Muscle of leg (tissue), 11 donors: Measurements from ENCODE around the gene KLK14. TPM values are rescaled to one million over a fixed set of nuclear protein-coding genes. Genes with fewer than 3 reads are reported as not detected.
A peak's percentile ranks its signal among the peaks of the same experiment; 100 is the strongest.

ENCODE experiments used
- DNase-seq: peaks from one replicate; pipeline ENCODE4 v3.0.0; 2013
- H3K27ac ChIP-seq: one replicate; pipeline ENCODE4 v1.5.1; 2013; ENCODE audit warnings: mild to moderate bottlenecking, low read length, control low read depth
- H3K27me3 ChIP-seq: one replicate; pipeline ENCODE4 v1.6.1; 2013; ENCODE audit warnings: low read length; ENCODE audit not compliant: control insufficient read depth, insufficient read depth
- H3K36me3 ChIP-seq: one replicate; pipeline ENCODE4 v1.6.1; 2013; ENCODE audit warnings: low read length; ENCODE audit not compliant: control insufficient read depth, insufficient read depth
- H3K4me1 ChIP-seq: one replicate; pipeline ENCODE4 v1.6.1; 2013; ENCODE audit warnings: low read length; ENCODE audit not compliant: control insufficient read depth, insufficient read depth
- H3K4me3 ChIP-seq: one replicate; pipeline ENCODE4 v1.5.1; 2013; ENCODE audit warnings: low read length, control low read depth
- H3K9me3 ChIP-seq: replicated peaks from 2 replicates; pipeline ENCODE4 v1.6.1; 2013; ENCODE audit warnings: low read depth, low read length; ENCODE audit not compliant: control insufficient read depth
- WGBS: methylation state at CpG from one replicate; pipeline ENCODE4 v1.1.5; 2013; ENCODE audit warnings: missing lambda C conversion rate; ENCODE audit not compliant: insufficient coverage; 5-methylcytosine and 5-hydroxymethylcytosine counted together
- polyA plus RNA-seq, 8 donors: library from polyadenylated mRNA; unstranded; fragments of 120-200 nt; gene quantifications; one replicate each; pipeline versions ENCODE4 v1.2.1 to v1.2.3, GENCODE V29; 2013; ENCODE audit warnings: inconsistent platforms in 1 of 8, low replicate concordance in 1 of 8; ENCODE audit not compliant: insufficient read length in 8 of 8, insufficient read depth in 1 of 8
- total RNA-seq: library from RNA; stranded (reverse); fragments of 120-200 nt; gene quantifications from one replicate; pipeline ENCODE4 v1.2.4, GENCODE V29; 2013

KLK14 gene
- total and polyA plus RNA-seq, 9 donors: 0.28 to 0.52 (median 0.34) TPM; not detected in 4

DNA sequence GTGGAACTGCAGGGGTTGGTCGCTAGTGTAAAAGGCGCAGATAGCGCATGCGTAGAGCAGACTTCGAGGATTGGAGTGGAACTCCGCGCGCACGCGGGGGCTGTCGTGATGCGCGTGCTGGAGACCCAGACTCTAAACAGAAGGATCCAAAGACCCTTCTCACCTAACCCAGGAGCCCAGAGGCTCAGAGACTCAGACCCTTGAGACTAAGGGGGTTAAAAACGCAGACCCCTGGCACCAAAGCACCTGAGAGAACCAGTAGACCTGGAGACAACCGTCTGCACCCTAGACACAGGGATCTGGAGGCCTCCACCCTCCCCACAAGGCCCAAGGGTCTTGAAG is 26.1 kb upstream of the KLK14 start:
- no peak overlapping the region for H3K27ac ChIP-seq
- 17% methylated on average over 2 of the region's 15 CpGs for WGBS
- DNase-seq: no peak
- H3K27me3 ChIP-seq: peaks cover 7% of the 10 kb centered on the region
- peaks cover 9% of the 10 kb centered on the region for H3K36me3 ChIP-seq
- no peaks in the 10 kb centered on the region for H3K9me3 ChIP-seq
- peaks cover 16% of the 10 kb centered on the region for H3K4me1 ChIP-seq
- H3K4me3 ChIP-seq: peak overlapping the region; percentile 90

GRCh38 chr19:51108066-51108804 is 25.5 kb upstream of the KLK14 start, which contains the start of gene CTU1:
Gene CTU1, minus strand, starts transcription at chr19:51108409. Its CDS starts 3,840 bp downstream, at chr19:51104569.
- H3K4me1 ChIP-seq: peaks cover 16% of the 10 kb centered on the region
- peaks cover 12% of the 10 kb centered on the region for H3K36me3 ChIP-seq
- H3K27me3 ChIP-seq: peaks cover 7% of the 10 kb centered on the region
- peak within 1 kb of the TSS; percentile 90 for H3K4me3 ChIP-seq
- DNase-seq: peak; percentile 100
- peak within 1 kb of the TSS; percentile 75 for H3K27ac ChIP-seq
- H3K9me3 ChIP-seq: no peaks in the 10 kb centered on the region
- 0% methylated on average over 37 of the region's 43 CpGs for WGBS

DNA sequence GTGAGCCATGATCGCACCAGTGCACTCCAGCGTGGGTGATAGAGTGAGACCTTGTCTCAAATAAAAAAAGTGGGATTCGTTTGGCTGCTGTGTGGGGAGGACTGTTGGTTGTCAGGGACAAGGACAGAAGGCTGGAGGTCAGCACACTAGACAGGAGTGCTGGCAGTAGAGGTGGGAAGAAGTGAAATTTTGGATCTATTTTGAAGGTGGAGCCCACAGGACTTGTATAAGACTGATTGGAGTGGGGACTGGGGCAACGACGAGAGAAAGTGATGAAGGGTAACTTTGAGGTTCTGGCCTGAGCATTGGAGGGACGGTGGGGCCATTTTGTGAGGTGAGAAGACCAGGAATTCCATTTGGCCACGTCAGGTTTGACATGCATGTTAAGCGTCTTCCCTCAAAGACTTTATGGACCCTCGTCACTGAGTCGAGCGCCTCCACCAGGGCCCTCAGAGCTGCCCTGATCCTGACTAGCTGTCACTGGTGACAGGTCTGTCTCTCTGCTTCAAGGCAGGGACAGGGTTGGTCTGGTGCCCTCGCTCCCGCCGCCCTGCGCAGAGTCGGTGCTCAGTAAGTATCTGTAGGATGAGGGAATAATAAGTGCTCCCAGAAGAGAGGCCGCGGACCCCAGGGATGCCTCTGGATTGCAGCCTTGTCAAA is 24.8 kb upstream of the KLK14 start:
- Histone ChIP-seq H3K9me3 (no peaks in the 10 kb centered on the region), H3K27ac (peak overlapping the region; percentile 75), H3K36me3 (peaks cover 19% of the 10 kb centered on the region), H3K4me3 (peak overlapping the region; percentile 90), H3K4me1 (peaks cover 16% of the 10 kb centered on the region), H3K27me3 (peaks cover 3% of the 10 kb centered on the region)
- WGBS: 16% methylated on average over 17 of the region's 18 CpGs
- no peak for DNase-seq

DNA sequence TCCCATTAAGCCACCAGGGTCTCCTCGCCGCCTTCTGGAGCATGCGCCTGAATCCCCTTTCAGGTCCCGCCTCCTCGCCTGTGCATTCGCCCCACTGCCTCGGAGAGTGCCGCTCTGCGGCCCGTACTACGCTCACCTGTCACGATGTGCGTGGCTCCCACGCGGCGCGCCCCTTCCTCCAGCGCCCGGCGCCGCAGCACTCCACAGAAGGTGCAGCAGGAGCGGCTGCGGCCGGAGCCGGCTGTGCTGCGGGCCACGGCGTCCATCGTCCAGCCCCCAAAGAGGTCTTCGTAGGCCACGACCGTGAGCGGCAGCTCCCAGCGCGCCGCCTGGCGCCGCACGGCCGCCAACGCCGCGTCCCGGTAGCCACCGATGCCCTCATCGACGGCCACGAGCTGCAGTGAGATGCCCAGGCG is 21.2 kb upstream of the KLK14 start:
- DNase-seq: no peak

DNA sequence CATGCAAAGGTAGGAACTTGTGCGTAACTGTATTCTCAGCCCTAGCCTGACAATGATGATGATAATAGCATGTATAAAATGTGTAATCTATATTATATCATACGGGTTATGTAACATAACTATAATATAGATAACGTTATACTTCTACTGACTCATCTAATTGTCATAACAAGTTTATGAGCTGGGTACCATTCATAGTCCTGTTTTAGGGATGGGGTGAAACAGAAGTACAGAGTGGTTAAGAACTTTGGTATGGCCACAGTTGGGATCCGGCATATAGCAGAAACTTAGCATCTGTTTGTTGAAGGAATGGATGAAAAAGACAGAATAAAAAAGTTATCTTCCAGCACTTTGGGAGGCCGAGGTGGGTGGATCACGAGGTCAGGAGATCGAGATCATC is 20.3 kb upstream of the KLK14 start:
- Histone ChIP-seq H3K4me1 (peaks cover 11% of the 10 kb centered on the region), H3K27ac (no peak overlapping the region), H3K27me3 (no peaks in the 10 kb centered on the region), H3K36me3 (peaks cover 38% of the 10 kb centered on the region), H3K9me3 (no peaks in the 10 kb centered on the region), H3K4me3 (no peak overlapping the region)
- DNase-seq: no peak
- 86% methylated on average over 1 of the region's 7 CpGs for WGBS

More for the DNA sequence above, 21.2 kb upstream of the KLK14 start:
- 51% methylated on average over 49 of the region's 49 CpGs for WGBS
- Histone ChIP-seq H3K27me3 (no peaks in the 10 kb centered on the region), H3K4me1 (peaks cover 14% of the 10 kb centered on the region), H3K27ac (no peak overlapping the region), H3K4me3 (no peak overlapping the region), H3K9me3 (no peaks in the 10 kb centered on the region), H3K36me3 (peaks cover 38% of the 10 kb centered on the region)

GRCh38 chr19:51101171-51101865 is 18.6 kb upstream of the KLK14 start:
- Histone ChIP-seq H3K36me3 (peaks cover 38% of the 10 kb centered on the region), H3K4me3 (no peak overlapping the region), H3K9me3 (no peaks in the 10 kb centered on the region), H3K27ac (no peak overlapping the region), H3K27me3 (no peaks in the 10 kb centered on the region), H3K4me1 (no peaks in the 10 kb centered on the region)
- 86% methylated on average over 1 of the region's 5 CpGs for WGBS
- no peak for DNase-seq

DNA sequence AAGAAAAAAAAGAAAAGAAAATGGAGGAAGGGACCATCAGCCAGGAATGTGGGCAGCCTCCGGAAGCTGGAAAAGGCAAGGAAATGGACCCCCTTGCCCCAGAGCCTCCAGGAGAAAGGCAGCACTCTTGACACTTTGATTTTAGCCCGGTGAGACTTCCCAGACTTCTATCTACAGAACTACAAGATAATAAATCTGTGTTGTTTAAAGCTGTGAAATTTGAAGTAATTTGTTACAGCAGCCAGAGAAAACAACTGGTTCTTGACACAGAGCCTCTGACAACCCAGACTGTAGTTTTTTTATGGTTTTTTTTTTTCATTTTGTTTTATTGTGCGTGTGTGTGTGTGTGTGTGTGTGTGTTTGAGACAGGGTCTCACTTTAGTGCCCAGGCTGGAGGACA is 17.9 kb upstream of the KLK14 start:
- Histone ChIP-seq H3K4me1 (no peaks in the 10 kb centered on the region), H3K9me3 (no peaks in the 10 kb centered on the region), H3K27ac (no peak overlapping the region), H3K27me3 (no peaks in the 10 kb centered on the region), H3K4me3 (no peak overlapping the region), H3K36me3 (peaks cover 34% of the 10 kb centered on the region)
- no peak for DNase-seq
- WGBS: 83% methylated on average over 1 of the region's 3 CpGs

- WGBS: 40% methylated on average over 20 of the region's 22 CpGs
- H3K27ac ChIP-seq: no peak overlapping the region
- no peak for DNase-seq
- H3K4me1 ChIP-seq: no peaks in the 10 kb centered on the region
- H3K27me3 ChIP-seq: no peaks in the 10 kb centered on the region
- H3K4me3 ChIP-seq: no peak overlapping the region
- no peaks in the 10 kb centered on the region for H3K9me3 ChIP-seq
- H3K36me3 ChIP-seq: peaks cover 31% of the 10 kb centered on the region
Measured at GRCh38 chr19:51099047-51099382, 16.3 kb upstream of the KLK14 start.

- Histone ChIP-seq H3K27me3 (no peaks in the 10 kb centered on the region), H3K27ac (no peak overlapping the region), H3K36me3 (peaks cover 27% of the 10 kb centered on the region), H3K9me3 (no peaks in the 10 kb centered on the region), H3K4me1 (no peaks in the 10 kb centered on the region), H3K4me3 (no peak overlapping the region)
- peak; percentile 74 for DNase-seq
- 27% methylated on average over 78 of the region's 78 CpGs for WGBS
Measured at GRCh38 chr19:51098365-51099046, 15.8 kb upstream of the KLK14 start.

DNA sequence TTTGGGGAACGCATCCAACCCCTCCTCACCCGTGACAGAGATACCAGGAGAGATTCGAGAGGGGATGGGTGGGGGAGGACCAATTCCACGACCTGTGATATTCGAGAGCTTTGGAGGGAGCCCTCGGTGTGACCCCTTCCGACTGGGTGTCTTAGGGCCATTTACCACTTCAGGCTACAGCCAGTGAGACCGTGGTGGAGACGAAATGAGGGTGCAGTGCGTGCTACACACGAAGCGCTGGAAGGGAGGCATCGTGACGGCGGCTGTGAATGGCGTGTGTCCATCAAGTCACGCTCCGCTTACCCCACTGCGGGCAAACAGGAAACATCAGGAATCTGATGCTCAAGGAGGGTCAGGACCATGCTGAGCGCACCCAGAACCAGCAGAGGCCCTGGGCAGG is 15.1 kb upstream of the KLK14 start:
- no peak overlapping the region for H3K4me3 ChIP-seq

More for the DNA sequence above, 15.1 kb upstream of the KLK14 start:
- DNase-seq: no peak
- 88% methylated on average over 17 of the region's 20 CpGs for WGBS
- H3K27me3 ChIP-seq: no peaks in the 10 kb centered on the region
- H3K27ac ChIP-seq: no peak overlapping the region
- no peaks in the 10 kb centered on the region for H3K9me3 ChIP-seq
- H3K36me3 ChIP-seq: peaks cover 22% of the 10 kb centered on the region
- H3K4me1 ChIP-seq: no peaks in the 10 kb centered on the region
